AG04449 (cell line): ENCODE data around the gene CLECL1.
A peak's percentile ranks its signal among the peaks of the same experiment; 100 is the strongest.
"Not testable (repeated sequence)": the region's sequence is repeated elsewhere in the genome, so short reads cannot be mapped to it uniquely, and the experiment has no call there.

Experiments
- CTCF ChIA-PET: fragments of 350-600 bp; formaldehyde crosslinking; extraction: SDS; loops from one replicate; lab custom pipeline; 2021; ENCODE audit warnings: antibody characterized with exemption; lab: Yijun Ruan, JAX
- POLR2A ChIA-PET: fragments of 400-600, 350-600 bp; formaldehyde crosslinking; extraction: SDS; loops from one replicate; lab custom pipeline; 2020; ENCODE audit warnings: antibody characterized with exemption, inconsistent platforms; lab: Yijun Ruan, JAX
- DNase-seq: peaks from one replicate; pipeline ENCODE4 v3.0.0-alpha.2; 2010; ENCODE audit warnings: low read depth, low spot score
- H3K4me3 ChIP-seq: 2 replicates; pipeline ENCODE4 v1.5.1; 2011; ENCODE audit warnings: low read depth, mild to moderate bottlenecking, control low read depth, low read length
- CTCF ChIP-seq: IDR thresholded peaks from one replicate; pipeline ENCODE4 v1.5.1; 2011; ENCODE audit warnings: mild to moderate bottlenecking, moderate library complexity, low read length, control low read depth, inconsistent platforms; ENCODE audit not compliant: insufficient read depth; ENCODE audit errors: missing control alignments

CLECL1 gene

DNA sequence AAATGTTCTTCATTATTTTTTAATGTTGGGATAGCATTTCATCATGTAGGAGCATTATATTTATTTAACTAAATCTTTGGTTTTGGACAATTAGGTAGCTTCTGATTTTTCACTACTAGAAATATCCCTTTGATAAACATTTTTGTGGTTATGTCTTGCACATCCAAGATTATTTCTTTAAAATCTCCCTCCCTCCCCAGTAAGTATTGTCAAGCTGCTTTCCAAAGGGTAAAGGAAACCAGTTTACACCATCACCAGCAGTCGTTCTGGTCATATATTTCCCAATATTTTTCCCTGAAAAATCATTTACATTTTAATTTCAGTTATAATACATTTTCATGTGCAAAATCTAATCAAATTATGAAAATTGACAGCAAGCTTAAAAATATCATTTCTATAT is 16.7 kb upstream of the CLECL1 start:
- H3K4me3 ChIP-seq, result no peak overlapping the region
- no peak for DNase-seq
- CTCF ChIA-PET, result interaction anchor here (0.7 to 6.8 kb wide), 40 partner anchors 9 to 475 kb away, joined by 3 to 76 read pairs (median 7); partner anchors contain the start of genes CD69, CLEC2A and CLECL1
- POLR2A ChIA-PET, result no interaction called here
- no peak for TF ChIP-seq CTCF

GRCh38 chr12:9745199-9745598 is 12.3 kb upstream of the CLECL1 start:
- no peak for DNase-seq
- H3K4me3 ChIP-seq, result no peak overlapping the region
- TF ChIP-seq CTCF, result no peak
- ChIA-PET CTCF (interaction anchor here (0.6 to 1.4 kb wide), 3 partner anchors 17 to 414 kb away, joined by 3 to 4 read pairs (median 3); no protein-coding TSS in a partner anchor), POLR2A (no interaction called here)

GRCh38 chr12:9742661-9743060 is 9.8 kb upstream of the CLECL1 start:
- POLR2A ChIA-PET, result no interaction called here
- CTCF ChIA-PET, result interaction anchor here (1.2 to 2.3 kb wide), 15 partner anchors 9 to 108 kb away, joined by 3 to 14 read pairs (median 4); no protein-coding TSS in a partner anchor
- DNase-seq, result no peak
- no peak overlapping the region for H3K4me3 ChIP-seq
- TF ChIP-seq CTCF, result no peak

GRCh38 chr12:9741726-9742125 is 8.8 kb upstream of the CLECL1 start:
- CTCF ChIA-PET, result interaction anchor here (0.9 to 2.5 kb wide), 9 partner anchors 9 to 191 kb away, joined by 3 to 20 read pairs (median 3); partner anchors contain the start of genes CLEC2A and CLECL1
- no peak overlapping the region for H3K4me3 ChIP-seq
- DNase-seq, result no peak
- POLR2A ChIA-PET, result no interaction called here
- TF ChIP-seq CTCF, result no peak

- POLR2A ChIA-PET, result interaction anchor here (0.5 kb wide), 1 partner anchor 271 kb away, joined by 3 read pairs; no protein-coding TSS in a partner anchor
- peak overlapping the region; percentile 36 for H3K4me3 ChIP-seq
- CTCF ChIA-PET, result interaction anchor here (2.5 kb wide), 1 partner anchor 11 kb away, joined by 20 read pairs; no protein-coding TSS in a partner anchor
- DNase-seq, result no peak
- no peak for TF ChIP-seq CTCF
Observed at GRCh38 chr12:9740106-9740750, 7.3 kb upstream of the CLECL1 start.

DNA sequence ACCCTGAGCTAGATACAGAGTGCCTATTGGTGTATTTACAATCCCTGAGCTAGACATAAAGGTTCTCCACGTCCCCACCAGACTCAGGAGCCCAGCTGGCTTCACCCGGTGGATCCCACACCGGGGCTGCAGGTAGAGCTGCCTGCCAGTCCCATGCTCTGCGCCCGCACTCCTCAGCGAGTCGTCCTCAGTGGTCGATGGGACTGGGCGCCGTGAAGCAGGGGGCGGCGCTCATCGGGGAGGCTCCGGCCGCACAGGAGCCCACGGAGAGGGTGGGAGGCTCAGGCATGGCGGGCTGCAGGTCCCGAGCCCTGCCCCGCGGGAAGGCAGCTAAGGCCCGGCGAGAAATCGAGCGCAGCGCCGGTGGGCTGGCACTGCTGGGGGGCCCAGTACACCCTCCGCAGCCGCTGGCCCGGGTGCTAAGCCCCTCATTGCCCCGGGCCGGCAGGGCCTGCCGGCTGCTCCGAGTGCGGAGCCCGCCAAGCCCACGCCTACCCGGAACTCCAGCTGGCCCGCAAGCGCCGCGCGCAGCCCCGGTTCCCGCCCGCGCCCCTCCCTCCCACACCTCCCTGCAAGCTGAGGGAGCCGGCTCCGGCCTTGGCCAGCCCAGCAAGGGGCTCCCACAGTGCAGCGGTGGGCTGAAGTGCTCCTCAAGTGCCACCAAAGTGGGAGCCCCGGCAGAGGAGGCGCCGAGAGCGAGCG is 6.7 kb upstream of the CLECL1 start:
- ChIA-PET CTCF (interaction anchor here (2.5 to 2.9 kb wide), 2 partner anchors 11 kb away, joined by 16 to 20 read pairs; no protein-coding TSS in a partner anchor), POLR2A (interaction anchor here (0.5 kb wide), 1 partner anchor 270 kb away, joined by 3 read pairs; no protein-coding TSS in a partner anchor)
- H3K4me3 ChIP-seq, result peak overlapping the region; percentile 39
- not testable (repeated sequence) for DNase-seq

DNA sequence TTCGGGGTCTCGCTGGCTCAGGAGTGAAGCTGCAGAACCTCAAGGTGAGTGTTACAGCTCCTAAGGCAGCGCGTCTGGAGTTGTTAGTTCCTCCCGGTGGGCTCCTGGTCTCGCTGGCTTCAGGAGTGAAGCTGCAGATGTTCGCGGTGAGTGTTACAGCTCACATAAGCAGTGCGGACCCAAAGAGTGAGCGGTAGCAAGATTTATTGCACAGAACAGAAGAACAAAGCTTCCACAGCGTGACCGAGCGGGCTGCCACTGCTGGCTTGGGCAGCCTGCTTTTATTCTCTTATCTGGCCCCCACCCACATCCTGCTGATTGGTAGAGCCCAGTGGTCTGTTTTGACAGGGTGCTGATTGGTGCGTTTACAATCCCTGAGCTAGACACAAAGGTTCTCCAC is 6.0 kb upstream of the CLECL1 start:
- POLR2A ChIA-PET, DNase-seq, H3K4me3 ChIP-seq: not testable (repeated sequence)
- CTCF ChIA-PET, result interaction anchor here (2.9 kb wide), 1 partner anchor 12 kb away, joined by 16 read pairs; no protein-coding TSS in a partner anchor
